Stimulated activated CD4-positive, alpha-beta T cell treated with anti-CD3 and anti-CD28 coated beads, Interleukin-12 subunit alpha, Interleukin-12 subunit beta, amount 100 ng/mL, for 48 hours (primary cell): ENCODE results near the gene COQ8B.
"Not testable (repeated sequence)": the region's sequence is repeated elsewhere in the genome, so short reads cannot be mapped to it uniquely, and the experiment has no call there.

Source experiments
- DNase-seq, 3 donors: peaks; one replicate each; pipeline ENCODE4 v3.0.0-alpha.2; 2020; ENCODE audit warnings: low read depth in 2 of 3, low spot score in 1 of 3

COQ8B gene

GRCh38 chr19:40742886-40743285, 26.2 kb upstream of the COQ8B start:
- no peak for DNase-seq

- DNase-seq, result no peak
Measured at GRCh38 chr19:40742477-40742876, 25.8 kb upstream of the COQ8B start.

GRCh38 chr19:40741527-40742390, 25.1 kb upstream of the COQ8B start:
- no peak for DNase-seq

GRCh38 chr19:40740747-40741146, 24.1 kb upstream of the COQ8B start:
- DNase-seq, result no peak

GRCh38 chr19:40739871-40740703, 23.4 kb upstream of the COQ8B start:
- no peak for DNase-seq

- DNase-seq, result no peak
Measured at GRCh38 chr19:40739030-40739839, 22.5 kb upstream of the COQ8B start.

- no peak for DNase-seq
Measured at GRCh38 chr19:40737102-40737644, 20.5 kb upstream of the COQ8B start.

GRCh38 chr19:40736661-40737060, 20.0 kb upstream of the COQ8B start:
- no peak for DNase-seq

- DNase-seq, result no peak
Measured at GRCh38 chr19:40735013-40735771, 18.5 kb upstream of the COQ8B start.

- DNase-seq, result no peak
Measured at GRCh38 chr19:40733149-40733548, 16.5 kb upstream of the COQ8B start.

- DNase-seq, result not testable (repeated sequence)
Measured at GRCh38 chr19:40732304-40732703, 15.6 kb upstream of the COQ8B start.

GRCh38 chr19:40730065-40730464, 13.4 kb upstream of the COQ8B start:
- DNase-seq, result not testable (repeated sequence)

- no peak for DNase-seq
Measured at GRCh38 chr19:40726279-40726678, 9.6 kb upstream of the COQ8B start.

GRCh38 chr19:40724855-40725254, 8.2 kb upstream of the COQ8B start:
- no peak for DNase-seq

- DNase-seq, result no peak
Measured at GRCh38 chr19:40724315-40724714, 7.6 kb upstream of the COQ8B start.

GRCh38 chr19:40723661-40724254, 7.1 kb upstream of the COQ8B start:
- no peak for DNase-seq

GRCh38 chr19:40721936-40722661, 5.4 kb upstream of the COQ8B start:
- DNase-seq, result no peak

GRCh38 chr19:40721140-40721486, 4.4 kb upstream of the COQ8B start:
- no peak for DNase-seq

- DNase-seq, result no peak
Measured at GRCh38 chr19:40719414-40719894, 2.8 kb upstream of the COQ8B start.
